Astrocyte (in vitro differentiated cells and primary cell): ENCODE data around the gene NUBP2. TPM values are rescaled to one million over a fixed set of nuclear protein-coding genes. Genes with fewer than 3 reads are reported as not detected.

Source experiments
- DNase-seq: peaks from one replicate; pipeline ENCODE4 v3.0.0-alpha.2; 2010; ENCODE audit warnings: low read depth
- FAIRE-seq: peaks from 2 replicates; lab custom pipeline; 2011; peaks lifted over from hg19 to GRCh38; lab: Jason Lieb, UNC
- H2AFZ ChIP-seq: 2 replicates; pipeline ENCODE4 v1.6.0; 2012; ENCODE audit warnings: low read depth, low read length, inconsistent platforms
- H3K27ac ChIP-seq: 2 replicates; pipeline ENCODE4 v1.5.1; 2011; ENCODE audit warnings: low read depth, low read length, inconsistent platforms
- H3K27me3 ChIP-seq: 2 replicates; pipeline ENCODE4 v1.6.0; 2011; ENCODE audit warnings: low read length, inconsistent platforms; ENCODE audit not compliant: insufficient read depth
- H3K36me3 ChIP-seq: 2 replicates; pipeline ENCODE4 v1.5.1; 2011; ENCODE audit warnings: low read length, inconsistent platforms; ENCODE audit not compliant: insufficient read depth
- H3K4me1 ChIP-seq: 2 replicates; pipeline ENCODE4 v1.5.1; 2011; ENCODE audit warnings: low read length, inconsistent platforms; ENCODE audit not compliant: insufficient read depth
- H3K4me2 ChIP-seq: 2 replicates; pipeline ENCODE4 v1.6.0; 2012; ENCODE audit warnings: low read length, inconsistent platforms
- H3K4me3 ChIP-seq: 2 replicates; pipeline ENCODE4 v1.5.1; 2011; ENCODE audit warnings: low read depth, mild to moderate bottlenecking, low read length, inconsistent platforms; ENCODE audit not compliant: insufficient read depth
- H3K79me2 ChIP-seq: 2 replicates; pipeline ENCODE4 v1.6.0; 2012; ENCODE audit warnings: mild to moderate bottlenecking, low read length, inconsistent platforms; ENCODE audit not compliant: insufficient read depth
- H3K9ac ChIP-seq: 2 replicates; pipeline ENCODE4 v1.6.0; 2012; ENCODE audit warnings: mild to moderate bottlenecking, low read length, inconsistent platforms
- H3K9me3 ChIP-seq: 2 replicates; pipeline ENCODE4 v1.5.1; 2012; ENCODE audit warnings: low read depth, mild to moderate bottlenecking, low read length, inconsistent platforms; ENCODE audit not compliant: insufficient read depth
- H4K20me1 ChIP-seq: 2 replicates; pipeline ENCODE4 v1.6.0; 2012; ENCODE audit warnings: low read length, inconsistent platforms; ENCODE audit not compliant: insufficient read depth
- H3K27ac Mint-ChIP-seq: one replicate; pipeline ENCODE4 v1.8.0; 2021; ENCODE audit warnings: mild to moderate bottlenecking, mixed read lengths; ENCODE audit not compliant: unreplicated experiment
- H3K27me3 Mint-ChIP-seq: one replicate; pipeline ENCODE4 v1.8.0; 2021; ENCODE audit warnings: low read depth, mixed read lengths; ENCODE audit not compliant: unreplicated experiment
- H3K36me3 Mint-ChIP-seq: one replicate; pipeline ENCODE4 v1.8.0; 2021; ENCODE audit warnings: low read depth, mixed read lengths; ENCODE audit not compliant: unreplicated experiment
- H3K4me1 Mint-ChIP-seq: one replicate; pipeline ENCODE4 v1.8.0; 2021; ENCODE audit warnings: low read depth, mixed read lengths; ENCODE audit not compliant: unreplicated experiment
- H3K4me3 Mint-ChIP-seq: one replicate; pipeline ENCODE4 v1.8.0; 2021; ENCODE audit warnings: mild to moderate bottlenecking, moderate library complexity, mixed read lengths; ENCODE audit not compliant: unreplicated experiment
- H3K9me3 Mint-ChIP-seq: one replicate; pipeline ENCODE4 v1.8.0; 2021; ENCODE audit warnings: mild to moderate bottlenecking, mixed read lengths; ENCODE audit not compliant: unreplicated experiment
- EZH2 ChIP-seq: IDR thresholded peaks from 2 replicates; pipeline ENCODE4 v1.6.1; 2012; ENCODE audit warnings: mild to moderate bottlenecking, low read length, inconsistent platforms; ENCODE audit not compliant: insufficient read depth
- total RNA-seq: library from RNA; stranded (reverse); gene quantifications from 2 replicates; pipeline ENCODE4 v1.2.1, GENCODE V29; 2021
- TF ChIP-seq, protein P1 (sequence below): IDR thresholded peaks from 2 replicates; pipeline ENCODE4 v1.5.1; 2011; ENCODE audit warnings: low read depth, mild to moderate bottlenecking, inconsistent platforms, low read length, moderate library complexity; ENCODE audit not compliant: insufficient read depth

The NUBP2 gene
- total RNA-seq, 1 donor from 2014 or later, result 41.4 TPM

DNA sequence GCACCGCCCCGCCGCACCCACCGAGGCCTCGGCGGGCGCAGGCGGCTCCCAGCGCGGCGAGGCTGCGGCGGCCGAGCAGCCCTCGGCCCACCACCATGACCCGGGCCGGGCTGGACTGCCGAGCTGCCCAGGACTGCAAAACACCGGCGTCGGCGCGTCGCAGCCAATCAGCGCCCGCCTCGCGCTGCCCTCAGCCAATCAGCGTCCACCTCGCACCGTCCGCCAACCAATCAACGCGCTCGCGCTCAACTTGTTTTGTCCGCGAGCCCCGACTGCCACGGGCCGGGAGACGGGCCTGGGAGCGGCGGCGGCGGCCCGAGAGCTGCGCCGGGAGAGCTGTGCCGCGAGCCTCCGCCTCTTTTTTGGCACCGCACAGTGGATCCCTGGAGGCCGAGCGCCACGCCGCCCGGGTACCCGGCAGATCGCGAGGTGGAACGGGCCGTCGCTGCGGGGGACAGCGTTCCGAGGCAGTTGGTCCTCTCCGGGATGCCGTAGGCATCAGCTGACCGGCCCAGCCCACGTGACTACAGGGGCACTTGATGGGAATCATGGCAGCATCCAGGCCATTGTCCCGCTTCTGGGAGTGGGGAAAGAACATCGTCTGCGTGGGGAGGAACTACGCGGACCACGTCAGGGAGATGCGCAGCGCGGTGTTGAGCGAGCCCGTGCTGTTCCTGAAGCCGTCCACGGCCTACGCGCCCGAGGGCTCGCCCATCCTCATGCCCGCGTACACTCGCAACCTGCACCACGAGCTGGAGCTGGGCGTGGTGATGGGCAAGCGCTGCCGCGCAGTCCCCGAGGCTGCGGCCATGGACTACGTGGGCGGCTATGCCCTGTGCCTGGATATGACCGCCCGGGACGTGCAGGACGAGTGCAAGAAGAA, 44.2 kb downstream of the NUBP2 start, which contains the start of the genes FAHD1 and HAGH:
FAHD1 (plus strand) TSS at position 516 of the 883 bp plus-strand sequence; CDS start at position 549, 33 bp downstream.
HAGH (minus strand) TSS at position 135 of the 883 bp plus-strand sequence; CDS start at position 97, 38 bp downstream.
- H3K27me3 Mint-ChIP-seq, result no peaks in the 10 kb centered on the region
- H3K9me3 Mint-ChIP-seq, result no peaks in the 10 kb centered on the region
- no peaks in the 10 kb centered on the region for H3K9me3 ChIP-seq
- no peaks in the 10 kb centered on the region for H3K27me3 ChIP-seq
- H3K27ac ChIP-seq, result peak within 1 kb of the TSS; percentile 86
- H2AFZ ChIP-seq, result peak within 1 kb of the TSS; percentile 100
- H3K27ac Mint-ChIP-seq, result peak within 1 kb of the TSS; percentile 93
- peak; percentile 94 for DNase-seq
- peaks cover 6% of the 10 kb centered on the region for H3K36me3 ChIP-seq
- H3K79me2 ChIP-seq, result peaks cover 34% of the 10 kb centered on the region
- H3K4me2 ChIP-seq, result peak within 1 kb of the TSS; percentile 94
- peaks cover 10% of the 10 kb centered on the region for H3K4me1 Mint-ChIP-seq
- H3K4me3 ChIP-seq, result peak within 1 kb of the TSS; percentile 99
- peak within 1 kb of the TSS; percentile 91 for H3K4me3 Mint-ChIP-seq
- TF ChIP-seq, protein P1, sequence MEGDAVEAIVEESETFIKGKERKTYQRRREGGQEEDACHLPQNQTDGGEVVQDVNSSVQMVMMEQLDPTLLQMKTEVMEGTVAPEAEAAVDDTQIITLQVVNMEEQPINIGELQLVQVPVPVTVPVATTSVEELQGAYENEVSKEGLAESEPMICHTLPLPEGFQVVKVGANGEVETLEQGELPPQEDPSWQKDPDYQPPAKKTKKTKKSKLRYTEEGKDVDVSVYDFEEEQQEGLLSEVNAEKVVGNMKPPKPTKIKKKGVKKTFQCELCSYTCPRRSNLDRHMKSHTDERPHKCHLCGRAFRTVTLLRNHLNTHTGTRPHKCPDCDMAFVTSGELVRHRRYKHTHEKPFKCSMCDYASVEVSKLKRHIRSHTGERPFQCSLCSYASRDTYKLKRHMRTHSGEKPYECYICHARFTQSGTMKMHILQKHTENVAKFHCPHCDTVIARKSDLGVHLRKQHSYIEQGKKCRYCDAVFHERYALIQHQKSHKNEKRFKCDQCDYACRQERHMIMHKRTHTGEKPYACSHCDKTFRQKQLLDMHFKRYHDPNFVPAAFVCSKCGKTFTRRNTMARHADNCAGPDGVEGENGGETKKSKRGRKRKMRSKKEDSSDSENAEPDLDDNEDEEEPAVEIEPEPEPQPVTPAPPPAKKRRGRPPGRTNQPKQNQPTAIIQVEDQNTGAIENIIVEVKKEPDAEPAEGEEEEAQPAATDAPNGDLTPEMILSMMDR, result no peak
- TF ChIP-seq EZH2, result peak; percentile 29
- peaks cover 35% of the 10 kb centered on the region for H4K20me1 ChIP-seq
- peak within 1 kb of the TSS; percentile 88 for H3K9ac ChIP-seq
- H3K4me1 ChIP-seq, result peaks cover 5% of the 10 kb centered on the region
- FAIRE-seq, result no peak
- H3K36me3 Mint-ChIP-seq, result peaks cover 2% of the 10 kb centered on the region

DNA sequence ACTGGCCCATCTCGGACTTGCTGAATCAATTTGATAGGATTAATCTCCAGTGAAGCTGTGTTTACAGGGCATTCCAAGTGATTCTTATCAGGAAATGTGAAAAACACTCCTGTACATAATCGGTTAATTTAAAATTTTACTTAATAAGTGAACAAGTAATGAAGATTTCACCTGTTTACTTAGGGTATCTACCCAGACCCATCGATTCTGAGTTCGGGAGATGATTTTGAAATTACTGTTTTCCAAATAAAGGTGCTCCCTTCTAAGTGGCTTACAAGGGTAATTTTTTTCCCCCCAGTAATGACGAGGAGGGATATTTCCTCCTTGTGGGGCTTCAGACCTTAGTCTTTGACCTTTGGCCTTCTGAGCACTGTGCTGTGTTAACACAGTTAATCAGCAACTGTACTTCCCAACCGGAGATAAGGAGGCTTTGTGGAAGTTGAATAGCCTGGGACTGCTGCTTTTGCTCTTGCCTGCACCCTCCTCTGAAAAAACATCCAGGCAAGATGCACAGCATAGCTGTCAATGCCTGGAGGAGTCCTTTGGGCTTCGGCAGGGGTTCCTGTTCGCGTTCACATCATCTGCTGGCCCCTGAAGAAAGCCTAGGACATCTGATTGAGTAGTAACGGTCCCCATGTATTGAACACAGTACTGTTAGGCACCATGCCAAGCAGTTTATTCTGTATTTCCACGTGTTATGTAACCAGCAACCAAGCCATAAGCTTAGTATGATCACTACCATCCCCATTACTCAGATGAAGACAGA, 46.1 kb downstream of the NUBP2 start:
- peaks cover 5% of the 10 kb centered on the region for H3K4me1 ChIP-seq
- peak overlapping the region; percentile 99 for H3K4me3 ChIP-seq
- Mint-ChIP-seq H3K4me1 (peaks cover 12% of the 10 kb centered on the region), H3K36me3 (peaks cover 6% of the 10 kb centered on the region), H3K27ac (no peak overlapping the region), H3K27me3 (no peaks in the 10 kb centered on the region), H3K4me3 (peak overlapping the region; percentile 91), H3K9me3 (peaks cover 5% of the 10 kb centered on the region)
- H2AFZ ChIP-seq, result no peak overlapping the region
- H3K4me2 ChIP-seq, result peak overlapping the region; percentile 94
- no peak overlapping the region for H3K27ac ChIP-seq
- H3K9ac ChIP-seq, result no peak overlapping the region
- FAIRE-seq (no peak), DNase-seq (no peak)
- H4K20me1 ChIP-seq, result peaks cover 34% of the 10 kb centered on the region
- peaks cover 34% of the 10 kb centered on the region for H3K79me2 ChIP-seq
- H3K36me3 ChIP-seq, result peaks cover 6% of the 10 kb centered on the region
- no peaks in the 10 kb centered on the region for H3K27me3 ChIP-seq
- H3K9me3 ChIP-seq, result no peaks in the 10 kb centered on the region
- TF ChIP-seq, protein P1, result no peak
- no peak for TF ChIP-seq EZH2
